ENCODE measurements around the gene OMP.

The OMP gene

GRCh38 chr11:77066229-77067042, 36.2 kb upstream of the OMP start, which contains the start of gene CAPN5 (continued):
- no peak for TF ChIP-seq TSHZ1 (tag by site-specific recombination; IDR thresholded peaks at IDR 0.05; ENCODE audit: borderline replicate concordance)
- no peak for TF ChIP-seq ZNF324 (tag by site-specific recombination; IDR thresholded peaks at IDR 0.05)
- peak; percentile 69; the same call in 1 of the 2 replicates for TF ChIP-seq ZNF561 (tag by site-specific recombination; IDR thresholded peaks at IDR 0.05; ENCODE audit: borderline replicate concordance)
- 0 out of 2 replicates have a peak, but pooled peaks have one; percentile 35 for TF ChIP-seq ZNF692 (tag by site-specific recombination; IDR thresholded peaks at IDR 0.05)
- TF ChIP-seq ZNF311 (tag by site-specific recombination; IDR thresholded peaks at IDR 0.05; ENCODE audit: borderline replicate concordance): no peak
- no peak for TF ChIP-seq ZNF10 (tag by site-specific recombination; IDR thresholded peaks at IDR 0.05)
- no peak for TF ChIP-seq ZBTB7A (tag by site-specific recombination; IDR thresholded peaks at IDR 0.05; ENCODE audit: low read depth)
- no peak for TF ChIP-seq ZFHX2 (tag by site-specific recombination; conservative IDR thresholded peaks at IDR 0.05)
- TF ChIP-seq ZNF677 (tag by site-specific recombination; IDR thresholded peaks at IDR 0.05): no peak
- TF ChIP-seq ZNF629 (tag by site-specific recombination; IDR thresholded peaks at IDR 0.05): no peak
- no peak for TF ChIP-seq ELK4 (IDR thresholded peaks at IDR 0.05; ENCODE audit: borderline replicate concordance, low read depth, low read length)
- TF ChIP-seq MEIS1 (CRISPR knock-in tag; IDR thresholded peaks at IDR 0.05; ENCODE audit: borderline replicate concordance): no peak
- no peak for TF ChIP-seq ZNF704 (tag by site-specific recombination; IDR thresholded peaks at IDR 0.05)
- TF ChIP-seq ZSCAN18 (tag by site-specific recombination; IDR thresholded peaks at IDR 0.05): no peak
- TF ChIP-seq ZNF654 (tag by site-specific recombination; IDR thresholded peaks at IDR 0.05; ENCODE audit: low read depth): no peak
- TF ChIP-seq ZBTB44 (tag by site-specific recombination; IDR thresholded peaks at IDR 0.05): peak; percentile 29; the same call in 1 of the 2 replicates
- TF ChIP-seq ZNF423 (tag by site-specific recombination; IDR thresholded peaks at IDR 0.05): no peak
- TF ChIP-seq, protein P1, sequence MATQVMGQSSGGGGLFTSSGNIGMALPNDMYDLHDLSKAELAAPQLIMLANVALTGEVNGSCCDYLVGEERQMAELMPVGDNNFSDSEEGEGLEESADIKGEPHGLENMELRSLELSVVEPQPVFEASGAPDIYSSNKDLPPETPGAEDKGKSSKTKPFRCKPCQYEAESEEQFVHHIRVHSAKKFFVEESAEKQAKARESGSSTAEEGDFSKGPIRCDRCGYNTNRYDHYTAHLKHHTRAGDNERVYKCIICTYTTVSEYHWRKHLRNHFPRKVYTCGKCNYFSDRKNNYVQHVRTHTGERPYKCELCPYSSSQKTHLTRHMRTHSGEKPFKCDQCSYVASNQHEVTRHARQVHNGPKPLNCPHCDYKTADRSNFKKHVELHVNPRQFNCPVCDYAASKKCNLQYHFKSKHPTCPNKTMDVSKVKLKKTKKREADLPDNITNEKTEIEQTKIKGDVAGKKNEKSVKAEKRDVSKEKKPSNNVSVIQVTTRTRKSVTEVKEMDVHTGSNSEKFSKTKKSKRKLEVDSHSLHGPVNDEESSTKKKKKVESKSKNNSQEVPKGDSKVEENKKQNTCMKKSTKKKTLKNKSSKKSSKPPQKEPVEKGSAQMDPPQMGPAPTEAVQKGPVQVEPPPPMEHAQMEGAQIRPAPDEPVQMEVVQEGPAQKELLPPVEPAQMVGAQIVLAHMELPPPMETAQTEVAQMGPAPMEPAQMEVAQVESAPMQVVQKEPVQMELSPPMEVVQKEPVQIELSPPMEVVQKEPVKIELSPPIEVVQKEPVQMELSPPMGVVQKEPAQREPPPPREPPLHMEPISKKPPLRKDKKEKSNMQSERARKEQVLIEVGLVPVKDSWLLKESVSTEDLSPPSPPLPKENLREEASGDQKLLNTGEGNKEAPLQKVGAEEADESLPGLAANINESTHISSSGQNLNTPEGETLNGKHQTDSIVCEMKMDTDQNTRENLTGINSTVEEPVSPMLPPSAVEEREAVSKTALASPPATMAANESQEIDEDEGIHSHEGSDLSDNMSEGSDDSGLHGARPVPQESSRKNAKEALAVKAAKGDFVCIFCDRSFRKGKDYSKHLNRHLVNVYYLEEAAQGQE (tag by site-specific recombination; IDR thresholded peaks at IDR 0.05): no peak
- TF ChIP-seq ZBTB49 (tag by site-specific recombination; IDR thresholded peaks at IDR 0.05; ENCODE audit: low read depth): no peak
- TF ChIP-seq SCRT1 (tag by site-specific recombination; IDR thresholded peaks at IDR 0.05; ENCODE audit: borderline replicate concordance): no peak
- no peak for TF ChIP-seq SALL2 (tag by site-specific recombination; IDR thresholded peaks at IDR 0.05; ENCODE audit: borderline replicate concordance)
